GM19240 (cell line): ENCODE results near the gene ZNF493.

Experiments
- DNase-seq: peaks from one replicate; pipeline ENCODE4 v3.0.0; 2011; ENCODE audit warnings: low spot score; ENCODE audit not compliant: insufficient read length

ZNF493 gene

GRCh38 chr19:21396893-21397572, at the start of gene ZNF493:
Gene ZNF493 (plus strand): TSS chr19:21397133. CDS start chr19:21397238, 105 bp downstream.
- DNase-seq = peak; percentile 25

GRCh38 chr19:21352830-21353229, 44.1 kb upstream of the ZNF493 start:
- DNase-seq = no peak

- peak; percentile 73 for DNase-seq
Observed at GRCh38 chr19:21358768-21359451, 38.0 kb upstream of the ZNF493 start, which contains the start of gene ZNF738. Gene ZNF738 (plus strand): TSS chr19:21359000. CDS start chr19:21359141, 141 bp downstream.

- DNase-seq = no peak
Observed at GRCh38 chr19:21362291-21362690, 34.6 kb upstream of the ZNF493 start.

- no peak for DNase-seq
Observed at GRCh38 chr19:21383980-21384582, 12.9 kb upstream of the ZNF493 start.

- DNase-seq = no peak
Observed at GRCh38 chr19:21396121-21396520, 812 bp upstream of the ZNF493 start.

- DNase-seq = no peak
Observed at GRCh38 chr19:21398851-21399250, 1.9 kb downstream of the ZNF493 start.

- no peak for DNase-seq
Observed at GRCh38 chr19:21402303-21402985, 5.5 kb downstream of the ZNF493 start.

- no peak for DNase-seq
Observed at GRCh38 chr19:21410166-21410565, 13.2 kb downstream of the ZNF493 start.

GRCh38 chr19:21422244-21422643, 25.3 kb downstream of the ZNF493 start:
- no peak for DNase-seq

- DNase-seq = no peak
Observed at GRCh38 chr19:21423057-21424041, 26.4 kb downstream of the ZNF493 start.

GRCh38 chr19:21430675-21431074, 33.7 kb downstream of the ZNF493 start:
- no peak for DNase-seq

- no peak for DNase-seq
Observed at GRCh38 chr19:21432590-21432989, 35.7 kb downstream of the ZNF493 start.

GRCh38 chr19:21434516-21434915, 37.6 kb downstream of the ZNF493 start:
- no peak for DNase-seq

GRCh38 chr19:21434967-21435544, 38.1 kb downstream of the ZNF493 start:
- no peak for DNase-seq

GRCh38 chr19:21439201-21439751, 42.3 kb downstream of the ZNF493 start:
- no peak for DNase-seq

GRCh38 chr19:21440321-21440720, 43.4 kb downstream of the ZNF493 start:
- DNase-seq = no peak

GRCh38 chr19:21451187-21451586, 54.3 kb downstream of the ZNF493 start:
- no peak for DNase-seq

GRCh38 chr19:21454901-21455300, 58.0 kb downstream of the ZNF493 start:
- DNase-seq = no peak

GRCh38 chr19:21460686-21461085, 63.8 kb downstream of the ZNF493 start:
- no peak for DNase-seq
